Effector CD8-positive, alpha-beta T cell (primary cell): Measurements from ENCODE around the gene KCNS3.

ENCODE experiments used
- DNase-seq: peaks from one replicate; lab custom pipeline; 2025; lab: John Stamatoyannopoulos, UW
- total RNA-seq, 4 experiments: gene quantifications; one replicate each; lab custom pipeline; 2026; lab: John Stamatoyannopoulos, UW

Gene KCNS3
- total RNA-seq: 0 to 0.44 (median 0.18) reads per million in 4 experiments

- DNase-seq: no peak
These were observed at the start of gene KCNS3 for GRCh38 chr2:17878281-17879136. Gene KCNS3 (plus strand): TSS chr2:17878667. CDS start chr2:17931009, 52,342 bp downstream.

- DNase-seq: no peak
These were observed 48.1 kb upstream of the KCNS3 start for GRCh38 chr2:17830053-17831034.

- DNase-seq: no peak
These were observed 43.0 kb upstream of the KCNS3 start for GRCh38 chr2:17835516-17835915.

GRCh38 chr2:17839959-17840358 is 38.5 kb upstream of the KCNS3 start:
- no peak for DNase-seq

- no peak for DNase-seq
These were observed 35.0 kb upstream of the KCNS3 start for GRCh38 chr2:17843457-17843856.

GRCh38 chr2:17845806-17846205 is 32.7 kb upstream of the KCNS3 start:
- DNase-seq: no peak

- no peak for DNase-seq
These were observed 31.8 kb upstream of the KCNS3 start for GRCh38 chr2:17846676-17847075.

GRCh38 chr2:17847236-17847635 is 31.2 kb upstream of the KCNS3 start:
- no peak for DNase-seq

GRCh38 chr2:17849275-17849674 is 29.2 kb upstream of the KCNS3 start:
- DNase-seq: no peak

- no peak for DNase-seq
These were observed 28.3 kb upstream of the KCNS3 start for GRCh38 chr2:17850151-17850550.

- no peak for DNase-seq
These were observed 26.5 kb upstream of the KCNS3 start for GRCh38 chr2:17851731-17852585.

GRCh38 chr2:17853799-17854198 is 24.7 kb upstream of the KCNS3 start:
- no peak for DNase-seq

GRCh38 chr2:17857021-17857420 is 21.4 kb upstream of the KCNS3 start:
- DNase-seq: no peak

- no peak for DNase-seq
These were observed 20.4 kb upstream of the KCNS3 start for GRCh38 chr2:17858064-17858463.

GRCh38 chr2:17863539-17863938 is 14.9 kb upstream of the KCNS3 start:
- no peak for DNase-seq

- no peak for DNase-seq
These were observed 13.8 kb upstream of the KCNS3 start for GRCh38 chr2:17864676-17865075.

GRCh38 chr2:17867133-17867532 is 11.3 kb upstream of the KCNS3 start:
- no peak for DNase-seq

GRCh38 chr2:17869128-17869527 is 9.3 kb upstream of the KCNS3 start:
- no peak for DNase-seq

- DNase-seq: no peak
These were observed 6.8 kb upstream of the KCNS3 start for GRCh38 chr2:17871639-17872038.

GRCh38 chr2:17873021-17873420 is 5.4 kb upstream of the KCNS3 start:
- DNase-seq: no peak

GRCh38 chr2:17876590-17876989 is 1.9 kb upstream of the KCNS3 start:
- DNase-seq: no peak
